Suprapubic skin (tissue), 4 donors: ENCODE results near the gene CMPK2. TPM values are rescaled to one million over a fixed set of nuclear protein-coding genes. Genes with fewer than 3 reads are reported as not detected.
"Not testable (repeated sequence)": the region's sequence is repeated elsewhere in the genome, so short reads cannot be mapped to it uniquely, and the experiment has no call there.

Source experiments
- DNase-seq, 2 donors: peaks; one replicate each; pipeline ENCODE4 v3.0.0-alpha.2; 2019; ENCODE audit warnings: low spot score in 2 of 2
- H3K27ac ChIP-seq: fragments of 200-600 bp; sonication (generic); one replicate; pipeline ENCODE4 v1.5.1; 2019
- H3K27me3 ChIP-seq: fragments of 200-600 bp; sonication (generic); one replicate; pipeline ENCODE4 v1.5.1; 2019
- H3K36me3 ChIP-seq: fragments of 200-600 bp; sonication (generic); one replicate; pipeline ENCODE4 v1.5.1; 2019
- H3K4me1 ChIP-seq: fragments of 200-600 bp; sonication (generic); one replicate; pipeline ENCODE4 v1.5.1; 2019
- H3K4me3 ChIP-seq: fragments of 200-600 bp; sonication (generic); one replicate; pipeline ENCODE4 v1.5.1; 2019; ENCODE audit warnings: mild to moderate bottlenecking
- H3K9me3 ChIP-seq: fragments of 200-600 bp; sonication (generic); one replicate; pipeline ENCODE4 v1.5.1; 2019
- CTCF ChIP-seq, 2 donors: fragments of 200-600 bp in 1 of 2; fragments of 450-650 bp in 1 of 2; sonication (generic) in 1 of 2; IDR thresholded peaks; one replicate each; pipeline ENCODE4 v1.5.1; 2016 to 2019; ENCODE audit warnings: antibody characterized with exemption in 2 of 2, mild to moderate bottlenecking in 1 of 2, moderate library complexity in 1 of 2
- EP300 ChIP-seq: sonication (generic); formaldehyde crosslinking; IDR thresholded peaks from one replicate; pipeline ENCODE4 v1.6.1; 2017; ENCODE audit warnings: antibody characterized with exemption
- POLR2A ChIP-seq, 2 donors: fragments of 450-650 bp; IDR thresholded peaks; one replicate each; pipeline ENCODE4 v1.6.1; 2017; ENCODE audit warnings: antibody characterized with exemption in 2 of 2, mild to moderate bottlenecking in 2 of 2, moderate library complexity in 2 of 2
- POLR2AphosphoS5 ChIP-seq, 3 donors: sonication (generic); formaldehyde crosslinking; IDR thresholded peaks; one replicate each; pipeline ENCODE4 v1.6.1; 2017; ENCODE audit warnings: antibody characterized with exemption in 3 of 3
- WGBS: methylation state at CpG from one replicate; pipeline ENCODE4 v1.1.5; 2018; 5-methylcytosine and 5-hydroxymethylcytosine counted together
- total RNA-seq, 4 donors: library from RNA; depleted of rRNA; stranded (reverse); fragments of >200 nt; gene quantifications; one replicate each; pipeline ENCODE4 v1.1.0, GENCODE V29; 2016

The CMPK2 gene
- total RNA-seq, 4 donors from 2014 or later = 0.83 to 3.1 (median 1.3) TPM

DNA sequence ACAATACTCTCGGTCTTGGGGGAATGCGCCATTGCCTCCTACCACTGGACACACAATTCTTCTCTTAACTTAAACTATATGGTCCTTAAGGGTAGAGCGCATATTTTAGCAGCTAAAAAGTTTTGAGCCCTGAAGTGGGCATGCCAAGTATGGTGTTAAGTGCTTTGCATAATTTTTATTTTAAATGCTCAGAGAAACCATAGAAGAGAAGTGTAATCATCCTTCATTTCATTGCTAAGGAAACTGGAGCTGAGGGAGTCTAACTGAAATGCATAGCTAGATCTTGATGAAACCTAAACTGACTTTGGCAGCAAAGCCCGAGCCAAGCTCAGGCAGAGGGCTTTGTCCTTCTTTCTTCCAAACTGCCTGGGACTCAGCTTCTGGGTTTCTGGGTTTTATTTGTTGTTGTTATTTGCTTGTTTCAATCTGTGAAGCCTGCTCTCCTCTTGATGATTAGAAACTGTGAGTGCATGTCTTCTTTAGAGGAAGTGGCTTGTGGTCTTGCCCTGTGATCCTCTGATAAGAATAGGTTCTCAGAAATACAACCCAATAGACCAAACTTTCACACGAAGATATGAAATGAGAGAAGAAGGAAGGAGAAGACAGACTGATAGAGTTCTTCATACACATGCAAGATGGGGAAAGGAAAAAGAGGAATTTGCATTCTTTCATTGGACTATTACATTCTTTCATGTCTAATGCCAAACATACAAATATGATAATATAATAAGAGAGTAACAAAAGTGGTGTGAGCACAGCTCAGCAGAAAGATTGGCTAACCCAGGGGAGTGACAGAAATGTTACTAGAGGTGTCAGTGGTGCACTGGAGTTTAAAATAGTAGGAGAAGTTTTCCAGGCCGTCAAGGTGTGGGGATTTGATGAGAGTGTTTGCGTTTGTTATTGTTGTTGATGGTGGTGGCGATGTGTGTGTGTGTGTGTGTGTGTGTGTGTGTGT, 44.0 kb upstream of the CMPK2 start:
- TF ChIP-seq POLR2A (IDR thresholded peaks at IDR 0.05) (no peak), EP300 (no peak), POLR2AphosphoS5 (IDR thresholded peaks at IDR 0.05) (no peak), CTCF (IDR thresholded peaks at IDR 0.05) (no peak)
- Histone ChIP-seq H3K27me3 (no peaks in the 10 kb centered on the region), H3K4me3 (no peak overlapping the region), H3K4me1 (no peaks in the 10 kb centered on the region), H3K9me3 (no peaks in the 10 kb centered on the region), H3K36me3 (no peaks in the 10 kb centered on the region), H3K27ac (no peak overlapping the region)
- DNase-seq = no peak
- 75% methylated on average over 8 of the region's 8 CpGs for WGBS

DNA sequence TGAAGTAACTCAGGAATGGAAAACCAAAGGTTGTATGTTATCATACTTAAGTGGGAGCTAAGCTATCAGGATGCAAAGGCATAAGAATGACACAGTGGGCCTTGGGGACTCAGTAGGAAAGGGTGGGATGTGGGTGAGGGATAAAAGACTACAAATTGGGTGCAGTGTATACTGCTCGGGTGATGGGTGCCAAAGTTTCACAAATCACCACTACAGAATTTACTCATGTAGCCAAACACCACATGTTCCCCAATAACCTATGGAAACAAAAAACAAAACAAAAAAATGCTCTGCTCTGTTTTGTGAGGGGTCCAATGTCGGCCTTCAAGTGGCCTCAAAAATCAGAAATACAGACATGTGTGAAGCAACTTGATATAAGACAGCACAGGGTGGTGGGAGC, 42.6 kb upstream of the CMPK2 start:
- Histone ChIP-seq H3K36me3 (no peaks in the 10 kb centered on the region), H3K4me1 (no peaks in the 10 kb centered on the region), H3K27ac (no peak overlapping the region), H3K4me3 (no peak overlapping the region), H3K27me3 (no peaks in the 10 kb centered on the region), H3K9me3 (no peaks in the 10 kb centered on the region)
- TF ChIP-seq POLR2A (IDR thresholded peaks at IDR 0.05) (no peak), POLR2AphosphoS5 (IDR thresholded peaks at IDR 0.05) (no peak), CTCF (IDR thresholded peaks at IDR 0.05) (no peak), EP300 (no peak)
- no peak for DNase-seq
- WGBS = 92% methylated on average over 2 of the region's 2 CpGs

GRCh38 chr2:6906165-6906741, 40.5 kb upstream of the CMPK2 start:
- no peaks in the 10 kb centered on the region for H3K36me3 ChIP-seq
- no peak overlapping the region for H3K27ac ChIP-seq
- H3K4me1 ChIP-seq = no peaks in the 10 kb centered on the region
- TF ChIP-seq EP300 (no peak), CTCF (IDR thresholded peaks at IDR 0.05) (no peak), POLR2A (IDR thresholded peaks at IDR 0.05) (no peak), POLR2AphosphoS5 (IDR thresholded peaks at IDR 0.05) (no peak)
- 82% methylated on average over 1 of the region's 1 CpG for WGBS
- H3K4me3 ChIP-seq = no peak overlapping the region
- no peak for DNase-seq
- H3K27me3 ChIP-seq = no peaks in the 10 kb centered on the region
- no peaks in the 10 kb centered on the region for H3K9me3 ChIP-seq

GRCh38 chr2:6905668-6906067, 40.0 kb upstream of the CMPK2 start:
- no peaks in the 10 kb centered on the region for H3K36me3 ChIP-seq
- TF ChIP-seq CTCF (IDR thresholded peaks at IDR 0.05) (no peak), POLR2A (IDR thresholded peaks at IDR 0.05) (no peak), POLR2AphosphoS5 (IDR thresholded peaks at IDR 0.05) (no peak), EP300 (no peak)
- no peak overlapping the region for H3K27ac ChIP-seq
- 100% methylated on average over 1 of the region's 1 CpG for WGBS
- H3K4me1 ChIP-seq = no peaks in the 10 kb centered on the region
- H3K4me3 ChIP-seq = no peak overlapping the region
- H3K9me3 ChIP-seq = no peaks in the 10 kb centered on the region
- no peaks in the 10 kb centered on the region for H3K27me3 ChIP-seq
- no peak for DNase-seq

DNA sequence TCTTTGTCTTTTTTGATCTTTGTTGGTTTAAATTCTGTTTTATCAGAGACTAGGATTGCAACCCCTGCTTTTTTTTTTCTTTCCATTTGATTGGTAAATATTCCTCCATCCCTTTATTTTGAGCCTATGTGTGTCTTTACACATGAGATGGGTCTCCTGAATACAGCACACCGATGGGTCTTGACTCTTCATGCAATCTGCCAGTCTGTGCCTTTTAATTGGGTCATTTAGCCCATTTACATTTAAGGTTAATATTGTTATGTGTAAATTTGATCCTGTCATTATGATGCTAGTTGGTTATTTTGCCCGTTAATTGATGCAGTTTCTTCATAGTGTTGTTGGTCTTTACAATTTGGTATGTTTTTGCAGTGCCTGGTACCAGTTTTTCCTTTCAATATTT, 36.9 kb upstream of the CMPK2 start:
- H3K4me1 ChIP-seq, H3K27me3 ChIP-seq, H3K36me3 ChIP-seq, H3K4me3 ChIP-seq, H3K27ac ChIP-seq, H3K9me3 ChIP-seq, DNase-seq: not testable (repeated sequence)
- 95% methylated on average over 2 of the region's 2 CpGs for WGBS
